Liver (tissue), 3 donors: ENCODE data around the gene DNAH5.

Experiments used
- ATF3 ChIP-seq: IDR thresholded peaks from 2 replicates; pipeline ENCODE4 v1.6.1; 2016; ENCODE audit warnings: antibody characterized with exemption
- CTCF ChIP-seq: fragments of 150-350 bp; IDR thresholded peaks from 2 replicates; pipeline ENCODE4 v1.5.1; 2017; ENCODE audit warnings: improper control_type of control experiment, low read depth, low read length; ENCODE audit not compliant: missing input control
- EGR1 ChIP-seq, 2 donors: IDR thresholded peaks; 2 replicates each; pipeline ENCODE4 v1.6.1; 2016 to 2018; ENCODE audit warnings: antibody characterized with exemption in 2 of 2, low read depth in 2 of 2
- GABPA ChIP-seq, 2 donors: IDR thresholded peaks in 1 of 2; conservative IDR thresholded peaks in 1 of 2; 2 replicates each; pipeline ENCODE4 v1.6.1; 2016; ENCODE audit warnings: antibody characterized with exemption in 2 of 2, mild to moderate bottlenecking in 1 of 2, moderate library complexity in 1 of 2
- JUND ChIP-seq, 2 donors: IDR thresholded peaks; 2 replicates each; pipeline ENCODE4 v1.6.1; 2016; ENCODE audit warnings: antibody characterized with exemption in 2 of 2
- MAX ChIP-seq: IDR thresholded peaks from 2 replicates; pipeline ENCODE4 v1.6.1; 2016; ENCODE audit warnings: antibody characterized with exemption
- NR2F2 ChIP-seq: IDR thresholded peaks from 2 replicates; pipeline ENCODE4 v1.6.1; 2016; ENCODE audit warnings: antibody characterized with exemption
- RAD21 ChIP-seq, 2 donors: IDR thresholded peaks; 2 replicates each; pipeline ENCODE4 v1.6.1; 2016; ENCODE audit warnings: antibody characterized with exemption in 2 of 2, mild to moderate bottlenecking in 2 of 2
- RXRA ChIP-seq, 2 donors: IDR thresholded peaks; 2 replicates each; pipeline ENCODE4 v1.6.1; 2017 to 2018; ENCODE audit warnings: antibody characterized with exemption in 2 of 2, mild to moderate bottlenecking in 1 of 2
- TAF1 ChIP-seq: conservative IDR thresholded peaks from 2 replicates; pipeline ENCODE4 v1.6.1; 2016; ENCODE audit warnings: antibody characterized with exemption, mild to moderate bottlenecking
- YY1 ChIP-seq: IDR thresholded peaks from 2 replicates; pipeline ENCODE4 v1.6.1; 2016; ENCODE audit warnings: antibody characterized with exemption, mild to moderate bottlenecking
- TF ChIP-seq, protein P1 (sequence below): IDR thresholded peaks from 2 replicates; pipeline ENCODE4 v1.6.1; 2016; ENCODE audit warnings: antibody characterized with exemption
- donor health status: healthy.
- donor health status: healthy.

- TF ChIP-seq RAD21 (IDR thresholded peaks at IDR 0.05) (no peak), CTCF (no peak), NR2F2 (no peak), MAX (no peak), YY1 (no peak), TAF1 (no peak), GABPA (IDR thresholded peaks at IDR 0.05 in 1 of 2, conservative IDR thresholded peaks at IDR 0.05 in 1 of 2) (no peak), ATF3 (no peak), RXRA (IDR thresholded peaks at IDR 0.05) (no peak), JUND (IDR thresholded peaks at IDR 0.05) (no peak), EGR1 (IDR thresholded peaks at IDR 0.05; ENCODE audit: low read depth in 2 of 2) (no peak)
- TF ChIP-seq, protein P1, sequence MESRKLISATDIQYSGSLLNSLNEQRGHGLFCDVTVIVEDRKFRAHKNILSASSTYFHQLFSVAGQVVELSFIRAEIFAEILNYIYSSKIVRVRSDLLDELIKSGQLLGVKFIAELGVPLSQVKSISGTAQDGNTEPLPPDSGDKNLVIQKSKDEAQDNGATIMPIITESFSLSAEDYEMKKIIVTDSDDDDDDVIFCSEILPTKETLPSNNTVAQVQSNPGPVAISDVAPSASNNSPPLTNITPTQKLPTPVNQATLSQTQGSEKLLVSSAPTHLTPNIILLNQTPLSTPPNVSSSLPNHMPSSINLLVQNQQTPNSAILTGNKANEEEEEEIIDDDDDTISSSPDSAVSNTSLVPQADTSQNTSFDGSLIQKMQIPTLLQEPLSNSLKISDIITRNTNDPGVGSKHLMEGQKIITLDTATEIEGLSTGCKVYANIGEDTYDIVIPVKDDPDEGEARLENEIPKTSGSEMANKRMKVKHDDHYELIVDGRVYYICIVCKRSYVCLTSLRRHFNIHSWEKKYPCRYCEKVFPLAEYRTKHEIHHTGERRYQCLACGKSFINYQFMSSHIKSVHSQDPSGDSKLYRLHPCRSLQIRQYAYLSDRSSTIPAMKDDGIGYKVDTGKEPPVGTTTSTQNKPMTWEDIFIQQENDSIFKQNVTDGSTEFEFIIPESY, result no peak
Observed at GRCh38 chr5:13910637-13911288, 33.7 kb downstream of the DNAH5 start.
